Trophoblast cell (in vitro differentiated cells and primary cell): Measurements from ENCODE around the gene COMMD6.

Source experiments
- DNase-seq, 2 donors: peaks; one replicate each; pipeline ENCODE4 v3.0.0-alpha.2; 2016
- H2AFZ ChIP-seq: 2 replicates; pipeline ENCODE4 v1.6.1; 2013; ENCODE audit warnings: low read length, moderate library complexity, mild to moderate bottlenecking; ENCODE audit not compliant: insufficient read depth, poor library complexity
- H2AK5ac ChIP-seq: 2 replicates; pipeline ENCODE4 v1.6.1; 2013; ENCODE audit warnings: mild to moderate bottlenecking, low read length
- H2BK120ac ChIP-seq: 2 replicates; pipeline ENCODE4 v1.6.1; 2013; ENCODE audit warnings: low read length, mild to moderate bottlenecking, moderate library complexity; ENCODE audit not compliant: insufficient read depth, poor library complexity
- H2BK12ac ChIP-seq: 2 replicates; pipeline ENCODE4 v1.6.1; 2013; ENCODE audit warnings: mild to moderate bottlenecking, low read length, moderate library complexity
- H2BK5ac ChIP-seq: 2 replicates; pipeline ENCODE4 v1.6.1; 2013; ENCODE audit warnings: low read length, low read depth, moderate library complexity, mild to moderate bottlenecking; ENCODE audit not compliant: poor library complexity
- H3K14ac ChIP-seq: 2 replicates; pipeline ENCODE4 v1.6.1; 2013; ENCODE audit warnings: mild to moderate bottlenecking, low read length
- H3K18ac ChIP-seq: 2 replicates; pipeline ENCODE4 v1.6.1; 2013; ENCODE audit warnings: mild to moderate bottlenecking, low read length
- H3K23ac ChIP-seq: 2 replicates; pipeline ENCODE4 v1.6.1; 2013; ENCODE audit warnings: low read length
- H3K27ac ChIP-seq: 2 replicates; pipeline ENCODE4 v1.5.1; 2013; ENCODE audit warnings: low read depth, mild to moderate bottlenecking, inconsistent platforms, low read length, moderate library complexity
- H3K27me3 ChIP-seq: 2 replicates; pipeline ENCODE4 v1.6.1; 2013; ENCODE audit warnings: inconsistent platforms, mild to moderate bottlenecking, low read length, moderate library complexity; ENCODE audit not compliant: insufficient read depth
- H3K36me3 ChIP-seq, 2 experiments: 1 replicate in 1 of 2; 2 replicates in 1 of 2; pipeline ENCODE4 v1.6.1; 2013; ENCODE audit warnings: low read length in 2 of 2, mild to moderate bottlenecking in 2 of 2, moderate library complexity in 1 of 2; ENCODE audit not compliant: insufficient read depth in 2 of 2, control insufficient read depth in 1 of 2
- H3K4ac ChIP-seq: 2 replicates; pipeline ENCODE4 v1.6.1; 2013; ENCODE audit warnings: low read depth, mild to moderate bottlenecking, low read length, moderate library complexity
- H3K4me1 ChIP-seq, 2 experiments: 1 replicate in 1 of 2; 2 replicates in 1 of 2; pipeline ENCODE4 v1.6.1; 2013; ENCODE audit warnings: low read length in 2 of 2, mild to moderate bottlenecking in 2 of 2, moderate library complexity in 1 of 2; ENCODE audit not compliant: insufficient read depth in 2 of 2, control insufficient read depth in 1 of 2
- H3K4me2 ChIP-seq: 2 replicates; pipeline ENCODE4 v1.6.1; 2013; ENCODE audit warnings: inconsistent platforms, mild to moderate bottlenecking, low read length, moderate library complexity
- H3K4me3 ChIP-seq: 2 replicates; pipeline ENCODE4 v1.5.1; 2013; ENCODE audit warnings: mild to moderate bottlenecking, low read depth, low read length, inconsistent platforms
- H3K79me1 ChIP-seq: one replicate; pipeline ENCODE4 v1.6.1; 2013; ENCODE audit warnings: low read length
- H3K79me2 ChIP-seq: 2 replicates; pipeline ENCODE4 v1.6.1; 2013; ENCODE audit warnings: low read length, mild to moderate bottlenecking; ENCODE audit not compliant: control insufficient read depth, insufficient read depth, poor library complexity
- H3K9ac ChIP-seq: 2 replicates; pipeline ENCODE4 v1.6.1; 2013; ENCODE audit warnings: mild to moderate bottlenecking, low read length
- H3K9me3 ChIP-seq: 2 replicates; pipeline ENCODE4 v1.6.1; 2013; ENCODE audit warnings: low read depth, mild to moderate bottlenecking, control low read depth, inconsistent platforms, low read length; ENCODE audit not compliant: insufficient read depth
- H4K12ac ChIP-seq: 2 replicates; pipeline ENCODE4 v1.6.1; 2013; ENCODE audit warnings: low read depth, mild to moderate bottlenecking, low read length, moderate library complexity
- H4K8ac ChIP-seq: 2 replicates; pipeline ENCODE4 v1.6.1; 2013; ENCODE audit warnings: low read depth, mild to moderate bottlenecking, low read length, moderate library complexity
- H4K91ac ChIP-seq: one replicate; pipeline ENCODE4 v1.6.1; 2013; ENCODE audit warnings: low read depth, mild to moderate bottlenecking, low read length, moderate library complexity
- WGBS: extraction: QIAGEN DNeasy Blood & Tissue Kit; methylation state at CpG from one replicate; pipeline ENCODE4 v1.1.7; 2013; ENCODE audit warnings: missing lambda C conversion rate; ENCODE audit not compliant: insufficient read length, insufficient coverage; ENCODE audit errors: extremely low coverage; 5-methylcytosine and 5-hydroxymethylcytosine counted together

COMMD6 gene

DNA sequence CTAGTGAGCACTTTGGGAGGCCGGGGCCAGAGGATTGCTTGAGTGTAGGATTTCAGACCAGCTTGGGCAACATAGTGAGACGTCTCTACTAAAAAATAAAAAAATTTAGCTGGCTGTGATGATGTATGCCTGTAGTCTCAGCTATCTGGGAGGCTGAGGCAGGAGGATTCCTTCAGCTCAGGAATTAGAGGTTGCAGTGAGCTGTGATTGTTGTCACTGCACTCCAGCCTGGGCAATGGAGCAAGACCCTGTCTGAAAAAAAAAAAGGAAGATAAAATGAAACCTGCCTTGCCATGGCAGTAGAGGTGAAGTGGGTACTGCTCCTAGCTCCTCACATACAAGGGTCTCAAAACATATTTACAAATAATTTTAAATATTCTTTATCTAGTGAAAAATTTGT lies 19.3 kb upstream of the COMMD6 start:
- no peak for DNase-seq
- Histone ChIP-seq H3K9ac (no peak overlapping the region), H3K4me1 (no peaks in the 10 kb centered on the region), H2BK12ac (no peak overlapping the region), H3K9me3 (no peaks in the 10 kb centered on the region), H3K79me1 (no peaks in the 10 kb centered on the region), H3K79me2 (no peaks in the 10 kb centered on the region), H4K91ac (no peak overlapping the region), H3K27ac (no peak overlapping the region), H4K8ac (no peak overlapping the region), H3K36me3 (peaks cover 5 to 8% of the 10 kb centered on the region in 2 experiments), H3K4me2 (no peak overlapping the region), H3K14ac (no peak overlapping the region), H4K12ac (no peak overlapping the region), H3K4me3 (no peak overlapping the region), H3K4ac (peak overlapping the region; percentile 55), H2AK5ac (no peak overlapping the region), H2BK5ac (no peak overlapping the region), H2AFZ (no peak overlapping the region), H2BK120ac (no peak overlapping the region), H3K23ac (no peak overlapping the region), H3K18ac (peak overlapping the region; percentile 59), H3K27me3 (no peaks in the 10 kb centered on the region)
- no CpG with 5 or more reads among the region's 2 CpGs for WGBS

- H3K27ac ChIP-seq, result no peak overlapping the region
- no peak overlapping the region for H4K8ac ChIP-seq
- H4K12ac ChIP-seq, result no peak overlapping the region
- H2AK5ac ChIP-seq, result no peak overlapping the region
- no peaks in the 10 kb centered on the region for H3K9me3 ChIP-seq
- DNase-seq, result no peak
- no peak overlapping the region for H2BK120ac ChIP-seq
- no peak overlapping the region for H2AFZ ChIP-seq
- H3K27me3 ChIP-seq, result no peaks in the 10 kb centered on the region
- no peak overlapping the region for H3K4me2 ChIP-seq
- H3K4ac ChIP-seq, result no peak overlapping the region
- no peak overlapping the region for H2BK5ac ChIP-seq
- H3K18ac ChIP-seq, result no peak overlapping the region
- H3K23ac ChIP-seq, result no peak overlapping the region
- H2BK12ac ChIP-seq, result no peak overlapping the region
- H3K79me1 ChIP-seq, result no peaks in the 10 kb centered on the region
- WGBS, result no CpG with 5 or more reads among the region's 1 CpG
- no peak overlapping the region for H3K4me3 ChIP-seq
- H3K4me1 ChIP-seq, result peaks cover 0 to 2% of the 10 kb centered on the region in 2 experiments
- H3K14ac ChIP-seq, result no peak overlapping the region
- no peak overlapping the region for H4K91ac ChIP-seq
- no peak overlapping the region for H3K9ac ChIP-seq
- peaks cover 3 to 7% of the 10 kb centered on the region in 2 experiments for H3K36me3 ChIP-seq
- no peaks in the 10 kb centered on the region for H3K79me2 ChIP-seq
These were observed 18.2 kb upstream of the COMMD6 start for GRCh38 chr13:75555836-75556235.

DNA sequence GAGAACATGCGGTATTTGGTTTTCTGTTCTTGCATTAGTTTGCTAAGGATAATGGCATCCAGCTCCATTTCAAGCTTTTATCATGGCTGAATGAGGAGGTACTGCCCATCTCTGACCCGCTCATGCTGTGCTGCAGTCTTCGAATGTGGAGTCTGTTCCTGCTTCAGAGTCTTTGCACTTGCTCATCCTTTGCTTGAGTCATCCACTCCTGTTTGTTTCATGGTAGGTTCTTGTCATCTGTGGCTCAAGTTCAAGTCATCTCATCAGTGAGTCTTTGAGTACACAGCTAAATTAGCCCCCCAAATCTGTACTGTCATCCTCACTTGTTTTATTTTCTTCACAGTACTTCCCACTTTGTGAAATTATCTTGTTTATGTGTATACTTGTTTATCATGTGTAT lies 17.3 kb upstream of the COMMD6 start:
- no peak overlapping the region for H3K18ac ChIP-seq
- DNase-seq, result no peak
- H4K12ac ChIP-seq, result no peak overlapping the region
- H3K27me3 ChIP-seq, result no peaks in the 10 kb centered on the region
- H3K4me1 ChIP-seq, result peaks cover 0 to 2% of the 10 kb centered on the region in 2 experiments
- H3K79me2 ChIP-seq, result no peaks in the 10 kb centered on the region
- no peak overlapping the region for H4K8ac ChIP-seq
- no peak overlapping the region for H3K23ac ChIP-seq
- H3K4ac ChIP-seq, result no peak overlapping the region
- H3K4me2 ChIP-seq, result no peak overlapping the region
- H3K79me1 ChIP-seq, result no peaks in the 10 kb centered on the region
- no peak overlapping the region for H4K91ac ChIP-seq
- H2AFZ ChIP-seq, result no peak overlapping the region
- no peak overlapping the region for H3K14ac ChIP-seq
- H2AK5ac ChIP-seq, result no peak overlapping the region
- no peak overlapping the region for H2BK120ac ChIP-seq
- H3K4me3 ChIP-seq, result no peak overlapping the region
- H3K9ac ChIP-seq, result no peak overlapping the region
- no peak overlapping the region for H2BK5ac ChIP-seq
- H3K9me3 ChIP-seq, result no peaks in the 10 kb centered on the region
- no CpG with 5 or more reads among the region's 3 CpGs for WGBS
- no peak overlapping the region for H2BK12ac ChIP-seq
- peaks cover 2 to 6% of the 10 kb centered on the region in 2 experiments for H3K36me3 ChIP-seq
- H3K27ac ChIP-seq, result no peak overlapping the region

DNA sequence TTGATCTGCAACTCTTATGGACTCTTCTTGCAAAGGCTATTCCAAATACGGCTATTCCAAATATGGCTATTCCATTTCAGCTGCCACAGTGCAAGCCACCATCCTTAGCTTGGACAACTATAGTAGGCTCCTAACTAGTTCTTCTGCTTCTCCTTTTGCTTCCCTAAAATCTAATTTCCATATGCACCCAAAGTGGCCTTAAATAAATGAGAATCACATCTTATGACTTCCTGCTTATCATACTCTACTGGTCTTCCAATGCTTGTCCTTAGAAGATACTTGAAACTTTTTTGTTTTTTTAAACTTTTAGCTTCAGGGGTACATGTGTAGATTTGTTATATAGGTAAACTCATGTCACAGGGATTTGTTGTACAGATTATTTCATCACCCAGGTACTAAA lies 16.8 kb upstream of the COMMD6 start:
- Histone ChIP-seq H3K18ac (no peak overlapping the region), H3K4me3 (no peak overlapping the region), H4K8ac (no peak overlapping the region), H3K4me1 (peaks cover 0 to 2% of the 10 kb centered on the region in 2 experiments), H2BK120ac (no peak overlapping the region), H2AK5ac (no peak overlapping the region), H3K14ac (no peak overlapping the region), H4K12ac (no peak overlapping the region), H3K9ac (no peak overlapping the region), H3K79me2 (no peaks in the 10 kb centered on the region), H3K9me3 (no peaks in the 10 kb centered on the region), H3K36me3 (peaks cover 2 to 6% of the 10 kb centered on the region in 2 experiments), H2BK5ac (no peak overlapping the region), H3K27ac (no peak overlapping the region), H2AFZ (no peak overlapping the region), H4K91ac (no peak overlapping the region), H3K79me1 (peaks cover 3% of the 10 kb centered on the region), H3K23ac (no peak overlapping the region), H3K4me2 (no peak overlapping the region), H3K27me3 (no peaks in the 10 kb centered on the region), H3K4ac (no peak overlapping the region), H2BK12ac (no peak overlapping the region)
- no CpG with 5 or more reads among the region's 1 CpG for WGBS
- no peak for DNase-seq
